Measurements from ENCODE around the gene PRR33. TPM values are rescaled to one million over a fixed set of nuclear protein-coding genes. Genes with fewer than 3 reads are reported as not detected.

Gene PRR33
- total and polyA plus RNA-seq, 4 donors, result not detected

GRCh38 chr11:1931341-1932104 is 39.8 kb upstream of the PRR33 start:
- no peak overlapping the region for H3K9ac ChIP-seq (ENCODE audit: low read depth in 1 of 2, low read length in 2 of 2)
- WGBS, result 70% methylated on average over 18 of the region's 18 CpGs

More at GRCh38 chr11:1931341-1932104, 39.8 kb upstream of the PRR33 start:
- TF ChIP-seq REST (IDR thresholded peaks at IDR 0.05) (no peak), HNF4A (conservative IDR thresholded peaks at IDR 0.05) (no peak), RAD21 (IDR thresholded peaks at IDR 0.05) (no peak), ZBTB33 (IDR thresholded peaks at IDR 0.05) (no peak), MAX (IDR thresholded peaks at IDR 0.05) (no peak), GABPA (IDR thresholded peaks at IDR 0.05 in 1 of 2, conservative IDR thresholded peaks at IDR 0.05 in 1 of 2) (no peak), EGR1 (IDR thresholded peaks at IDR 0.05; ENCODE audit: low read depth in 2 of 2) (no peak), ATF3 (IDR thresholded peaks at IDR 0.05) (no peak), HNF4G (IDR thresholded peaks at IDR 0.05) (no peak), YY1 (IDR thresholded peaks at IDR 0.05) (no peak), RXRA (IDR thresholded peaks at IDR 0.05) (no peak), SP1 (IDR thresholded peaks at IDR 0.05) (no peak), CTCF (IDR thresholded peaks at IDR 0.05; ENCODE audit: low read depth, low read length, missing input control) (no peak), TAF1 (conservative IDR thresholded peaks at IDR 0.05) (no peak), JUND (IDR thresholded peaks at IDR 0.05) (no peak), FOXA1 (IDR thresholded peaks at IDR 0.05) (no peak), FOXA2 (IDR thresholded peaks at IDR 0.05) (no peak), NR2F2 (IDR thresholded peaks at IDR 0.05) (no peak)
- Histone ChIP-seq H3K4me1 (ENCODE audit: control insufficient read depth in 4 of 4, insufficient read depth in 4 of 4, low read length in 3 of 4) (no peaks in the 10 kb centered on the region), H3K9me3 (ENCODE audit: control insufficient read depth in 4 of 4, low read length in 3 of 4) (no peaks in the 10 kb centered on the region), H3K36me3 (ENCODE audit: control insufficient read depth in 4 of 4, insufficient read depth in 3 of 4, low read depth in 1 of 4, low read length in 3 of 4) (no peaks in the 10 kb centered on the region), H3K4me3 (ENCODE audit: low read depth in 1 of 3, low read length in 3 of 3) (no peak overlapping the region), H3K27ac (ENCODE audit: low read depth in 1 of 2, low read length in 2 of 2) (no peak overlapping the region), H3K27me3 (ENCODE audit: control insufficient read depth in 4 of 4, insufficient read depth in 4 of 4, low read length in 3 of 4) (no peaks in the 10 kb centered on the region)
- DNase-seq (ENCODE audit: low spot score), result no peak
